Mammary epithelial cell (primary cell): Measurements from ENCODE around the gene ARHGEF12.

Source experiments
- EZH2 ChIP-seq: IDR thresholded peaks from 2 replicates; pipeline ENCODE4 v1.6.1; 2012; ENCODE audit warnings: low read length, inconsistent platforms, borderline replicate concordance
- TF ChIP-seq, protein P1 (sequence below), 2 donors: IDR thresholded peaks in 1 of 2; conservative IDR thresholded peaks in 1 of 2; 2 replicates each; pipeline ENCODE4 v1.5.1; 2011 to 2012; ENCODE audit warnings: inconsistent platforms in 2 of 2, low read length in 2 of 2, mild to moderate bottlenecking in 2 of 2, control low read depth in 1 of 2, low read depth in 1 of 2; ENCODE audit not compliant: insufficient read depth in 1 of 2; ENCODE audit errors: extremely low read depth in 1 of 2

DNA sequence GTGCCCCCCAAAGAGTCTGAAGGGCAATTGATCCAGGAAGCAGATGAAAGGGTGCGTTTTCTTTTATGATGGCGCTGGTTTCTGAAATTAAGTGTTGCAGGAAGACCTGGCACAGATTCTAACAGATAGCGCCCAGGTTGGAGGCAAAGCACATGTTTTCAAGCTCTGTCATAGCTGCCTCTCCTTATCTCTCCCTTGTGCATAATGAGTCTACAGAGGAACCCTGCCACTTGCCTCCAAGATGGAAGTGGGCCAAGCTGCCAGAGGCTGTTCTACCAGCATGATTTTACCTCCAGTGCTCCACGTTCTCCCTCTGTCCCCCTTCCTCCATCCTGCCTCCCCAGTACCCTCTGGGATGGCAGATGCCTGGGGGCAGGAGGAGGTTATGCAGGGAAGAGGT, 41.1 kb upstream of the ARHGEF12 start:
- TF ChIP-seq, protein P1, sequence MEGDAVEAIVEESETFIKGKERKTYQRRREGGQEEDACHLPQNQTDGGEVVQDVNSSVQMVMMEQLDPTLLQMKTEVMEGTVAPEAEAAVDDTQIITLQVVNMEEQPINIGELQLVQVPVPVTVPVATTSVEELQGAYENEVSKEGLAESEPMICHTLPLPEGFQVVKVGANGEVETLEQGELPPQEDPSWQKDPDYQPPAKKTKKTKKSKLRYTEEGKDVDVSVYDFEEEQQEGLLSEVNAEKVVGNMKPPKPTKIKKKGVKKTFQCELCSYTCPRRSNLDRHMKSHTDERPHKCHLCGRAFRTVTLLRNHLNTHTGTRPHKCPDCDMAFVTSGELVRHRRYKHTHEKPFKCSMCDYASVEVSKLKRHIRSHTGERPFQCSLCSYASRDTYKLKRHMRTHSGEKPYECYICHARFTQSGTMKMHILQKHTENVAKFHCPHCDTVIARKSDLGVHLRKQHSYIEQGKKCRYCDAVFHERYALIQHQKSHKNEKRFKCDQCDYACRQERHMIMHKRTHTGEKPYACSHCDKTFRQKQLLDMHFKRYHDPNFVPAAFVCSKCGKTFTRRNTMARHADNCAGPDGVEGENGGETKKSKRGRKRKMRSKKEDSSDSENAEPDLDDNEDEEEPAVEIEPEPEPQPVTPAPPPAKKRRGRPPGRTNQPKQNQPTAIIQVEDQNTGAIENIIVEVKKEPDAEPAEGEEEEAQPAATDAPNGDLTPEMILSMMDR (conservative IDR thresholded peaks at IDR 0.05 in 1 of 2, IDR thresholded peaks at IDR 0.05 in 1 of 2; ENCODE audit: extremely low read depth in 1 of 2, insufficient read depth in 1 of 2, low read depth in 1 of 2, low read length in 2 of 2): no peak
- TF ChIP-seq EZH2: no peak
